ENCODE data around the gene MAGEF1.
A peak's percentile ranks its signal among the peaks of the same experiment; 100 is the strongest.

Gene MAGEF1

GRCh38 chr3:184719709-184720108 lies 7.8 kb upstream of the MAGEF1 start:
- DNase-seq, result no peak

GRCh38 chr3:184718431-184718830 lies 6.6 kb upstream of the MAGEF1 start:
- DNase-seq, result no peak

GRCh38 chr3:184717399-184717983 lies 5.6 kb upstream of the MAGEF1 start:
- peak; percentile 48 for DNase-seq

GRCh38 chr3:184716622-184717398 lies 4.9 kb upstream of the MAGEF1 start:
- DNase-seq, result peak; percentile 42

GRCh38 chr3:184715943-184716621 lies 4.2 kb upstream of the MAGEF1 start:
- DNase-seq, result no peak

GRCh38 chr3:184713521-184713920 lies 1.7 kb upstream of the MAGEF1 start:
- DNase-seq, result no peak

- no peak for DNase-seq
These were observed 1.1 kb upstream of the MAGEF1 start for GRCh38 chr3:184713040-184713355.

GRCh38 chr3:184712248-184713039 lies 580 bp upstream of the MAGEF1 start:
- no peak for DNase-seq

GRCh38 chr3:184710870-184711492 lies 883 bp downstream of the MAGEF1 start:
- DNase-seq, result peak; percentile 47

- DNase-seq, result no peak
These were observed 8.2 kb downstream of the MAGEF1 start for GRCh38 chr3:184703657-184704056.

- no peak for DNase-seq
These were observed 11.1 kb downstream of the MAGEF1 start for GRCh38 chr3:184700759-184701158.

- no peak for DNase-seq
These were observed 14.0 kb downstream of the MAGEF1 start for GRCh38 chr3:184697845-184698244.

- DNase-seq, result no peak
These were observed 15.2 kb downstream of the MAGEF1 start for GRCh38 chr3:184696697-184697096.

- DNase-seq, result no peak
These were observed 17.1 kb downstream of the MAGEF1 start for GRCh38 chr3:184694716-184695115.

GRCh38 chr3:184694133-184694665 lies 17.7 kb downstream of the MAGEF1 start:
- DNase-seq, result no peak

- no peak for DNase-seq
These were observed 18.6 kb downstream of the MAGEF1 start for GRCh38 chr3:184693011-184693975.

- DNase-seq, result peak; percentile 63
These were observed 20.2 kb downstream of the MAGEF1 start for GRCh38 chr3:184691397-184692231.

GRCh38 chr3:184690192-184690883 lies 21.5 kb downstream of the MAGEF1 start:
- DNase-seq, result no peak

- DNase-seq, result no peak
These were observed 23.0 kb downstream of the MAGEF1 start for GRCh38 chr3:184688882-184689271.
